GM19328 (cell line): Measurements from ENCODE around the gene GRM8.

ENCODE experiments used
- ATAC-seq: cut with Tn5 transposase; IDR thresholded peaks from one replicate; pipeline ENCODE4 v1.9.1; 2021; ENCODE audit warnings: mild to moderate bottlenecking, moderate library complexity; ENCODE audit not compliant: unreplicated experiment

Gene GRM8

GRCh38 chr7:126755381-126755780 lies 497.4 kb downstream of the GRM8 start:
- ATAC-seq = no peak

GRCh38 chr7:126750207-126750911 lies 502.4 kb downstream of the GRM8 start:
- no peak for ATAC-seq

GRCh38 chr7:126728967-126729366 lies 523.8 kb downstream of the GRM8 start:
- ATAC-seq = no peak

GRCh38 chr7:126727930-126728391 lies 524.8 kb downstream of the GRM8 start:
- ATAC-seq = no peak

- no peak for ATAC-seq
Observed at GRCh38 chr7:126723966-126724544, 528.7 kb downstream of the GRM8 start.

GRCh38 chr7:126720232-126720631 lies 532.5 kb downstream of the GRM8 start:
- peak; percentile 79 for ATAC-seq

- ATAC-seq = no peak
Observed at GRCh38 chr7:126718419-126718818, 534.3 kb downstream of the GRM8 start.

- ATAC-seq = no peak
Observed at GRCh38 chr7:126716321-126716720, 536.4 kb downstream of the GRM8 start.

GRCh38 chr7:126715076-126715475 lies 537.7 kb downstream of the GRM8 start:
- ATAC-seq = no peak

- peak; percentile 48 for ATAC-seq
Observed at GRCh38 chr7:126702242-126703016, 550.3 kb downstream of the GRM8 start.

GRCh38 chr7:126700807-126701604 lies 551.7 kb downstream of the GRM8 start:
- ATAC-seq = peak; percentile 79

GRCh38 chr7:126699707-126700106 lies 553.0 kb downstream of the GRM8 start:
- ATAC-seq = no peak

- ATAC-seq = no peak
Observed at GRCh38 chr7:126698909-126699308, 553.8 kb downstream of the GRM8 start.

- ATAC-seq = no peak
Observed at GRCh38 chr7:126698446-126698845, 554.3 kb downstream of the GRM8 start.

- no peak for ATAC-seq
Observed at GRCh38 chr7:126696256-126697038, 556.3 kb downstream of the GRM8 start.

GRCh38 chr7:126690848-126691751 lies 561.6 kb downstream of the GRM8 start:
- no peak for ATAC-seq

GRCh38 chr7:126690104-126690503 lies 562.6 kb downstream of the GRM8 start:
- ATAC-seq = no peak

- no peak for ATAC-seq
Observed at GRCh38 chr7:126689037-126689436, 563.7 kb downstream of the GRM8 start.

- no peak for ATAC-seq
Observed at GRCh38 chr7:126686474-126686873, 566.3 kb downstream of the GRM8 start.
